GM23248 (cell line): Measurements from ENCODE around the gene TNFRSF1B.

Source experiments
- EZH2 ChIP-seq: fragments of 200-600 bp; sonication (generic); IDR thresholded peaks from 2 replicates; pipeline ENCODE4 v1.6.1; 2018; ENCODE audit warnings: antibody characterized with exemption, mild to moderate bottlenecking; ENCODE audit not compliant: insufficient read depth, poor library complexity, severe bottlenecking
- EZH2phosphoT487 ChIP-seq: fragments of 200-600 bp; sonication (generic); IDR thresholded peaks from 2 replicates; pipeline ENCODE4 v1.6.1; 2018; ENCODE audit warnings: antibody characterized with exemption, moderate library complexity, mild to moderate bottlenecking, low read depth; ENCODE audit not compliant: insufficient read depth

- TF ChIP-seq EZH2 (no peak), EZH2phosphoT487 (no peak)
These were observed at the start of gene TNFRSF1B for GRCh38 chr1:12166834-12167492.
